Testis (tissue), 3 donors: Measurements from ENCODE around the gene TBX6. TPM values are rescaled to one million over a fixed set of nuclear protein-coding genes. Genes with fewer than 3 reads are reported as not detected.

Experiments
- DNase-seq: peaks from one replicate; pipeline ENCODE4 v3.0.0-alpha.2; 2019
- H3K27ac ChIP-seq, 2 donors: fragments of 200-600 bp; sonication (generic); one replicate each; pipeline ENCODE4 v1.5.1; 2019
- H3K27me3 ChIP-seq: fragments of 200-600 bp; sonication (generic); one replicate; pipeline ENCODE4 v1.5.1; 2019
- H3K36me3 ChIP-seq: fragments of 200-600 bp; sonication (generic); one replicate; pipeline ENCODE4 v1.5.1; 2017; ENCODE audit warnings: low read depth; ENCODE audit errors: missing control alignments
- H3K4me1 ChIP-seq: fragments of 200-600 bp; sonication (generic); one replicate; pipeline ENCODE4 v1.5.1; 2019
- H3K4me3 ChIP-seq, 2 donors: fragments of 200-600 bp; sonication (generic); one replicate each; pipeline ENCODE4 v1.5.1; 2017 to 2019
- H3K9me3 ChIP-seq: fragments of 200-600 bp; sonication (generic); one replicate; pipeline ENCODE4 v1.5.1; 2017
- POLR2A ChIP-seq: fragments of 450-650 bp; IDR thresholded peaks from one replicate; pipeline ENCODE4 v1.6.1; 2017; ENCODE audit warnings: antibody characterized with exemption, mild to moderate bottlenecking, moderate library complexity
- WGBS, 2 donors: methylation state at CpG; one replicate each; pipeline ENCODE4 v1.1.5; 2018; 5-methylcytosine and 5-hydroxymethylcytosine counted together
- intact Hi-C: fragments of 100-400 bp; cut with DNase I; formaldehyde crosslinking; loops from one replicate; pipeline ENCODE4 v1.15.1; 2023; ENCODE audit warnings: low total_unique reads
- polyA plus RNA-seq: library from polyadenylated mRNA; stranded (reverse); fragments of 350-450 nt; fragmentation: Illumina TruSeq; extraction: RNeasy Lipid Tissue Mini Kit (QIAGEN cat#74804); gene quantifications from one replicate; pipeline ENCODE4 v1.2.3, GENCODE V29; 2014; ENCODE audit warnings: low read depth, low replicate concordance; ENCODE audit not compliant: insufficient read depth
- total RNA-seq, 2 donors: library from RNA; depleted of rRNA; stranded (reverse); fragments of >200 nt; gene quantifications; one replicate each; pipeline ENCODE4 v1.2.3, GENCODE V29; 2016
- TF ChIP-seq, protein P1 (sequence below), 3 experiments: fragments of 450-650 bp in 2 of 3; fragments of 200-600 bp in 1 of 3; sonication (generic) in 1 of 3; IDR thresholded peaks; one replicate each; pipeline ENCODE4 v1.5.1; 2016 to 2019; ENCODE audit warnings: antibody characterized with exemption in 3 of 3, mild to moderate bottlenecking in 2 of 3, moderate library complexity in 1 of 3

TBX6 gene
- total and polyA plus RNA-seq, 3 donors from 2014 or later: 1.3 to 2.9 (median 1.7) TPM

DNA sequence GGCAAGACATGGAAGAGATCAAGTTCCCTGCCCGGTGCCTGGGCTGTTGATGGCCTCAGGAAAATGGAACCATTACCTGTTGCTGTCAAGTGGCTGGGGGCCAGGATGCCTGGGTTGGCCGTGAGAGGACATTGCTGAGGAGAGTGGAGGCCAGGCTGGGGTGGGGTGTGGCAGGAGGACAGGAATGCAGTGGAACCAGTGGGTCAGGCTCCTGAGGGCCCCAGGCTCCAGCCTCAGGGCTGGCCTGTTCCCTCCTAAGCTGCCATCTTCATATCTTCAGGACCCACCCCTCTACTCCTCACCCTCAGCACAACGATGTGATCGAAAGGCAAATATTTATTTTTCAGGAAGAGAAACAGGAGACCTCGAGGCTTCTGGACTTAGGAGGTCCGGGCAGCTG, 12.8 kb upstream of the TBX6 start:
- TF ChIP-seq, protein P1, sequence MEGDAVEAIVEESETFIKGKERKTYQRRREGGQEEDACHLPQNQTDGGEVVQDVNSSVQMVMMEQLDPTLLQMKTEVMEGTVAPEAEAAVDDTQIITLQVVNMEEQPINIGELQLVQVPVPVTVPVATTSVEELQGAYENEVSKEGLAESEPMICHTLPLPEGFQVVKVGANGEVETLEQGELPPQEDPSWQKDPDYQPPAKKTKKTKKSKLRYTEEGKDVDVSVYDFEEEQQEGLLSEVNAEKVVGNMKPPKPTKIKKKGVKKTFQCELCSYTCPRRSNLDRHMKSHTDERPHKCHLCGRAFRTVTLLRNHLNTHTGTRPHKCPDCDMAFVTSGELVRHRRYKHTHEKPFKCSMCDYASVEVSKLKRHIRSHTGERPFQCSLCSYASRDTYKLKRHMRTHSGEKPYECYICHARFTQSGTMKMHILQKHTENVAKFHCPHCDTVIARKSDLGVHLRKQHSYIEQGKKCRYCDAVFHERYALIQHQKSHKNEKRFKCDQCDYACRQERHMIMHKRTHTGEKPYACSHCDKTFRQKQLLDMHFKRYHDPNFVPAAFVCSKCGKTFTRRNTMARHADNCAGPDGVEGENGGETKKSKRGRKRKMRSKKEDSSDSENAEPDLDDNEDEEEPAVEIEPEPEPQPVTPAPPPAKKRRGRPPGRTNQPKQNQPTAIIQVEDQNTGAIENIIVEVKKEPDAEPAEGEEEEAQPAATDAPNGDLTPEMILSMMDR (IDR thresholded peaks at IDR 0.05): no peak
- no peak for TF ChIP-seq POLR2A
- Histone ChIP-seq H3K36me3 (no peaks in the 10 kb centered on the region), H3K9me3 (no peaks in the 10 kb centered on the region), H3K27ac (no peak overlapping the region), H3K27me3 (no peaks in the 10 kb centered on the region), H3K4me1 (no peaks in the 10 kb centered on the region), H3K4me3 (no peak overlapping the region)
- intact Hi-C loops: no loop called here
- WGBS, 2 donors: 81 to 86% methylated on average over 6 of the region's 6 CpGs
- no peak for DNase-seq

GRCh38 chr16:30104090-30104489, 12.4 kb upstream of the TBX6 start:
- intact Hi-C loops: no loop called here
- Histone ChIP-seq H3K4me1 (no peaks in the 10 kb centered on the region), H3K4me3 (no peak overlapping the region), H3K36me3 (no peaks in the 10 kb centered on the region), H3K27ac (no peak overlapping the region), H3K9me3 (no peaks in the 10 kb centered on the region), H3K27me3 (no peaks in the 10 kb centered on the region)
- TF ChIP-seq POLR2A: no peak
- TF ChIP-seq, protein P1 (IDR thresholded peaks at IDR 0.05): no peak
- no peak for DNase-seq
- WGBS, 2 donors: 82 to 92% methylated on average over 4 of the region's 4 CpGs

- intact Hi-C loops: no loop called here
- Histone ChIP-seq H3K27me3 (no peaks in the 10 kb centered on the region), H3K9me3 (no peaks in the 10 kb centered on the region), H3K27ac (peak overlapping the region in 1 of 2 donors; percentile 95), H3K36me3 (no peaks in the 10 kb centered on the region), H3K4me3 (peak overlapping the region; percentile 81 to 82), H3K4me1 (peaks cover 21% of the 10 kb centered on the region)
- WGBS, 2 donors: 70 to 81% methylated on average over 18 of the region's 18 CpGs
- TF ChIP-seq POLR2A: no peak
- TF ChIP-seq, protein P1 (IDR thresholded peaks at IDR 0.05): no peak
- no peak for DNase-seq
Observed at GRCh38 chr16:30096862-30097563, 5.3 kb upstream of the TBX6 start.

DNA sequence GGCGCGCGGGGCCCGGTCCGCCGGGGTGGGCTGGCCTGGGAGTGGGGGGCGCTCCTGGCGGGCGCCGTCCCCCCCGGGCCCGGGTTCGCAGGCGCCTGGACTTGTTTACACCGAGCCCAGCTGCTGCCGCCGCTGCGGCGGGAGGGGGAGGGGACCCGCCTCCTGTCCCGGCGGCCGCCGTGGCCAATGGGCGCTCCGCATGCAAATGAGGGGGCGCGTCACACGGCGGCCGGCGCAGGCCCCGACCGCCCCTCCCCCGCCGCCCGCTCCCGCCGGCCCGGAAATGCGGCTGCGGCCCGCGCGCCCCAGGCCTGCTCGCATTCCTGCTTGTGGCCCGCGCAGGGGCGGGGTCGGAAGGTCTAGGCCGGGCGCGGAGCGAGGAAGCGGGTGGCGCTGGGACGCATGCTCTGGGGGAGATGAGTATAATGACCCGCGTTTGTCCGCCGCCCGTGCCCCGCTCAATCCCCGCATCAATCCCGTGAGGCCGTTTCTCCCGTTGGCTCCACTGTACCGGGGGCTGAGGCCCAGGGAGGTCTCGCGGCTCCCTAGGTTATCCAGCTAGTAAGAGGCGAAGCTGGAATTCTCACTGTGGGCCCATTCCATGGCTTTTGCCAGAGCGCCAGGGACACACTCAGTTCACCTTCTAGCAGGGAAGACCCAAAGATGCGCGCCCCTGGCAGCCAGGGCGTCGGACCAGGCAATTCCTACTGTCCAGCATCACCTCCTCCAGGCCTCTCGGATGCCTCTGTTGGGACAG, 4.6 kb upstream of the TBX6 start, which contains the start of gene YPEL3:
TSS of gene YPEL3 (minus strand) at position 109 of the 757 bp plus-strand sequence. CDS start 731 bp downstream, outside the sequence.
- Histone ChIP-seq H3K27ac (peak within 1 kb of the TSS; percentile 95), H3K36me3 (no peaks in the 10 kb centered on the region), H3K4me1 (peaks cover 24% of the 10 kb centered on the region), H3K4me3 (peak within 1 kb of the TSS; percentile 81 to 82), H3K27me3 (no peaks in the 10 kb centered on the region), H3K9me3 (no peaks in the 10 kb centered on the region)
- WGBS, 2 donors: 10 to 27% methylated on average over 16 to 26 of the region's 77 CpGs
- peak; percentile 21 for TF ChIP-seq POLR2A
- TF ChIP-seq, protein P1 (IDR thresholded peaks at IDR 0.05): no peak
- intact Hi-C loops: no loop called here
- DNase-seq: peak; percentile 95
